ENCODE measurements around the gene PPP1R13L.
"Not testable (repeated sequence)": the region's sequence is repeated elsewhere in the genome, so short reads cannot be mapped to it uniquely, and the experiment has no call there.

PPP1R13L gene

GRCh38 chr19:45404557-45405434 lies at the start of gene PPP1R13L:
PPP1R13L (minus strand) TSS chr19:45405069; CDS start chr19:45398318, 6,751 bp downstream.
- DNase-seq (ENCODE audit: low read depth): peak; percentile 25

- no peak for DNase-seq (ENCODE audit: low read depth)
Observed at GRCh38 chr19:45451850-45452387, 47.0 kb upstream of the PPP1R13L start.

- no peak for DNase-seq (ENCODE audit: low read depth)
Observed at GRCh38 chr19:45451131-45451849, 46.4 kb upstream of the PPP1R13L start.

GRCh38 chr19:45450012-45450333 lies 45.1 kb upstream of the PPP1R13L start:
- DNase-seq (ENCODE audit: low read depth): no peak

- DNase-seq (ENCODE audit: low read depth): no peak
Observed at GRCh38 chr19:45448887-45449299, 44.0 kb upstream of the PPP1R13L start.

- no peak for DNase-seq (ENCODE audit: low read depth)
Observed at GRCh38 chr19:45448425-45448756, 43.5 kb upstream of the PPP1R13L start.

GRCh38 chr19:45446944-45447343 lies 42.1 kb upstream of the PPP1R13L start:
- no peak for DNase-seq (ENCODE audit: low read depth)

- DNase-seq (ENCODE audit: low read depth): no peak
Observed at GRCh38 chr19:45446295-45446694, 41.4 kb upstream of the PPP1R13L start.

GRCh38 chr19:45445139-45445538 lies 40.3 kb upstream of the PPP1R13L start:
- no peak for DNase-seq (ENCODE audit: low read depth)

GRCh38 chr19:45444318-45445041 lies 39.6 kb upstream of the PPP1R13L start:
- DNase-seq (ENCODE audit: low read depth): peak; percentile 77

- DNase-seq (ENCODE audit: low read depth): peak; percentile 42
Observed at GRCh38 chr19:45443462-45444317, 38.8 kb upstream of the PPP1R13L start.

- DNase-seq (ENCODE audit: low read depth): no peak
Observed at GRCh38 chr19:45442778-45443461, 38.1 kb upstream of the PPP1R13L start.

GRCh38 chr19:45442408-45442777 lies 37.5 kb upstream of the PPP1R13L start:
- no peak for DNase-seq (ENCODE audit: low read depth)

- no peak for DNase-seq (ENCODE audit: low read depth)
Observed at GRCh38 chr19:45440873-45441654, 36.2 kb upstream of the PPP1R13L start.

GRCh38 chr19:45440259-45440638 lies 35.4 kb upstream of the PPP1R13L start:
- DNase-seq (ENCODE audit: low read depth): no peak

- DNase-seq (ENCODE audit: low read depth): peak; percentile 77
Observed at GRCh38 chr19:45439569-45440258, 34.8 kb upstream of the PPP1R13L start.

GRCh38 chr19:45439190-45439568 lies 34.3 kb upstream of the PPP1R13L start:
- no peak for DNase-seq (ENCODE audit: low read depth)

GRCh38 chr19:45437328-45437727 lies 32.5 kb upstream of the PPP1R13L start:
- no peak for DNase-seq (ENCODE audit: low read depth)

GRCh38 chr19:45432543-45432942 lies 27.7 kb upstream of the PPP1R13L start:
- not testable (repeated sequence) for DNase-seq (ENCODE audit: low read depth)

- not testable (repeated sequence) for DNase-seq (ENCODE audit: low read depth)
Observed at GRCh38 chr19:45431008-45431407, 26.1 kb upstream of the PPP1R13L start.

All from activated T-helper 9 cell treated with anti-CD3 and anti-CD28 coated beads, Interleukin-2, amount 50 U/mL, for 16 hours (primary cell).